Activated CD4-positive, alpha-beta T cell treated with anti-CD3 and anti-CD28 coated beads, Interleukin-2, amount 50 U/mL, for 16 hours (primary cell): Measurements from ENCODE around the gene CD93.

Source experiments
- DNase-seq: peaks from one replicate; pipeline ENCODE4 v3.0.0-alpha.2; 2020

Gene CD93

DNA sequence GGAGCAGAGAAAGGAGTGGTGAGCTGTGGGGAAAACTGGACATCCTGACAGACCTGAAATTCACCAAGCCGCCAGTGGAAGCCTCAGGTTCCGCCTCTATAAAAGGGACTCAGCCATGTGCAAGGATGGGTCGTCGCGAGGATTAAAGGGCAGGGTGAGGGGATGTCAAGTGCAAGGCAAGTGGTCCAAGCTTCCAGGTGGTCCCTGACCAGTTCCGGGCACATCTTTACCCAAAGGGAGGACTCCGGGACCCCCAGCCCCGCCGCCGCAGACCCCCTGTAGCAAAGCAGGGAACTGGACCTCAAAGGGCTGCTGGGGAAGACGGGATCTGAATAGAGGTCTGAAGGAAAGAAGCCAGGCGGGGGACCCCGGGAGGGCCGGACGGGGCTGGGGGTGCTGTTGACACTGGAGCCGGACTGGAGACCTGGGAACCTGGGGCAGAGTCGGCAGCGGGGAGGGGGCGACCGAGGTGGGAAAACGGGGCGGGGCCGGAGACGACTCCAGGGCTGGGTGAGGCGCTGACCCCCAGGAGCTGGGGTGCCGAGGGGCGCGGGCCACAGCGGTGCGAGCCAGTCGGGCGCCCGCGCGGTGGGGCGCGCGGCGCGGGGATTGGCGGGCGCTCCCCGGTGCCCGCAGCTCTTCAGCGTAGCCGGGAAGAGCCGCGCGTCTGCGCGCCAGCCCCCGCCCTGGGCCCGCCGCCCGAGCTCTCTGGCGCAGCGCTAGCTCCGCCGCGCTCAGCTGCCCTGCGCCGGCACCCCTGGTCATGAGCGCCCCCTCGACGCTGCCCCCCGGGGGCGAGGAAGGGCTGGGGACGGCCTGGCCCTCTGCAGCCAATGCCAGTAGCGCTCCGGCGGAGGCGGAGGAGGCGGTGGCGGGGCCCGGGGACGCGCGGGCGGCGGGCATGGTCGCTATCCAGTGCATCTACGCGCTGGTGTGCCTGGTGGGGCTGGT is 51.1 kb downstream of the CD93 start, which contains the start of gene SSTR4:
Gene SSTR4 (plus strand): TSS at position 592 of the 951 bp plus-strand sequence. CDS start 172 bp downstream, at position 764.
- DNase-seq: no peak

DNA sequence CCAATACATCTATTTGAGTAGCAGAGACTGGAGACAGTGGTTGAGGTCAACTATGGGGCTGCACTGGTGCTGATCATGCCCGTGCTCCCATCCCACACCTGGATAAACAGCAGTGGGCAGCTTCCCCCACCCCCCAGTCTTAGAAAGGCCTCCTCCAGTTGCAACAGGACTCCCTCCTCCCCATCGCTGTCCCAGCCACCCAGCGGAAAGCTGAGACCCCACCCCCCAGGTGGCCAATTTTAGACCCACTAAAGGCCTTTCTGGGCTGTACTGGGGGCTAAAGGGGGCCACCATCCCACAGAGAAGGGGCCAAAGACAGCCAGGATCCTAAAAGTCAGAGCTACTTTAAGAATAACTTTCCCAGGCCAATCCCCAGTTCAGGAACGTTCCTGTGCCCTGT is 52.2 kb downstream of the CD93 start:
- DNase-seq: no peak

DNA sequence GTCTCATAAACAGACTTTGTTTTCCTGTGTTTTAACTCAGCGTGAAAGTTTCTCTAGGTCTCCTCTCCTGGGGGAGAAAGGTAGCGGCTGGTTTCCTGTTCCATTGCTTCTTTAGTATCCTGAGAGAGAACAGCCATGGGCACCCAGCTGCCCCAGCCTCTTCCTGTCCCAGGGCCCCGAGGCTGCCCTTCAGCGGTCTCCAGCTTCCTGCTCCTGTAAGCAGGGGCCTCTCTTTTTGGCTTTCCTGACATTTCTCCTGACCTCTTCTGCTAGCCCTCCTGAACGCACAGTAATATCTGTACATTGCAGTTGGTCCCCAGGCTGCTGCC is 53.4 kb downstream of the CD93 start:
- DNase-seq: no peak

GRCh38 chr20:23032056-23032749 is 53.9 kb downstream of the CD93 start:
- no peak for DNase-seq

- no peak for DNase-seq
These were observed 54.8 kb downstream of the CD93 start for GRCh38 chr20:23031346-23031745.
